AML-193 (cell line): ENCODE results near the gene NFATC3.

Experiments
- DNase-seq, 2 experiments: peaks; one replicate each; lab custom pipeline; 2025; lab: John Stamatoyannopoulos, UW

NFATC3 gene

DNA sequence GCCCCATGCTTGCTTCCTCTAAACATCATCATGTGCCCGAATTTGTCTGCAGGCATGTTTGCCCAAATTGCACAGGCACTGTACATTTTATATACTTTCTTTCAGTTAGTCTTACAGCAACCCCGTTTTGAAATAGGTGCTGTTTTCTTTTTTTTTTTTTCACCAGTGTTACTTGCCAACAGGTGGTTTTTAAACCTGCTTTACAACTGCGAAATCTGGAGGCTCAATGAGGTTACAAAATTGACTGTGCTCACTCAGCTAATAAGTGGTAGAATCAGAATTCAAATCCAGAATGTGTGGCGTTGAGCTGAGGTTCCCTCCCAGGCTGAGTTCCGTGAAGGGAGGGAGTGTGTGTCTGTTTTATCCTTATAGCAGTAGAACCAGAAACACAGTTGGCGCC lies 165.8 kb downstream of the NFATC3 start:
- no peak for DNase-seq

DNA sequence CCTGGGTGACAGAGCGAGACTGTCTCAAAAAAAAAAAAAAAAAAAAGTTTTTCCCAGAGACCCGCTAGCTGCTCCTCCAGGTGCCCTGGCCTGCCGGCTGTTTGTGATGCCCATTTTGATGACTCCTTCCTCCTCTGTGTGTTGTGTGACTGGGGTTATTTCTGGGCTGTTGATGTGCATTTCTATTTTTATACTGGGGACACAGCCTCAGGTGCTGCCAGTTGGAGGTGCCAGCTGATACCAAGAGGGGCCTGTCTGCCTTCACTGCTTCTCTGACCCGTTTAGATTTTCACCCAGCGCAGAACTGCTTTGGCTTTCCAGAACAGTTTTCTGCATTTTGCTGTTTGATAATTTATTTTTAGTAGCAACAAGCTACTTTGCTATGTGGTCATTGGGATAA lies 166.7 kb downstream of the NFATC3 start:
- no peak for DNase-seq

DNA sequence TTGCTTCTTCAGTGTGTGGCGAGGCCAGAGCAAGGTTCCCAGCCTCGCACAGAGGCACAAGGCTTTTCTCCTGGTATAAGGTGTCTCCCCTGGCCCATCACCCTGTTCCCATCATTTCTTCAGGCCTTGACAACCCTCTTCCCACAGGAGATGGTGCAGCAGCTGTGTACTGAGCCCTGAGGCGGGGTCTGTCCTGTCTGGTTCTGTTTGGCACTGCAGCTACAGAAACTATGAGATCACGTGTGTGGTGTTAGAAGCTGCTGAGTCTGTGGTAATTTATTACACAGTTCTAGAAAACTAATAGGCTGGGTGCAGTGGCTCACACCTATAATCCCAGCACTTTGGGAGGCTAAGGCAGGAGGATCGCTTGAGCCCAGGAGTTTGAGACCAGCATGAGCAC lies 167.2 kb downstream of the NFATC3 start:
- DNase-seq, result no peak

DNA sequence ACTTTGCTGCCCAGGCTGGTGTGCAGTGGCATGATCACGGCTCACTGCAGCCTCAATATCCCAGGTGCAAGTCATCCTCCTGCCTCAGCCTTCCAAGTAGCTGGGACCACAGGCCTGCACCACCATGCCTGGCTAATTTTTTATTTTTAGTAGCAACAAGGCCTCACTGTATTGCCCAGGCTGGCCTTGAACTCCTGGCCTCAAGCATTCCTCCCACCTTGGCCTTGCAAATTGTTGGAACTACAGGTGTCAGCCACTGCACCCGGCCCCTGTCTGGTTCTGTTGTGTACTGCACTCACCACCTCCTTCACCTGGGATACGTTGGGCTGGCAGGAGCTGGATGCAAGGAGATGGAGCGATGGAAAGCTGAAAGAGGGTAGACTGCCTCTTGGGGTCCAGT lies 168.6 kb downstream of the NFATC3 start:
- DNase-seq, result no peak

DNA sequence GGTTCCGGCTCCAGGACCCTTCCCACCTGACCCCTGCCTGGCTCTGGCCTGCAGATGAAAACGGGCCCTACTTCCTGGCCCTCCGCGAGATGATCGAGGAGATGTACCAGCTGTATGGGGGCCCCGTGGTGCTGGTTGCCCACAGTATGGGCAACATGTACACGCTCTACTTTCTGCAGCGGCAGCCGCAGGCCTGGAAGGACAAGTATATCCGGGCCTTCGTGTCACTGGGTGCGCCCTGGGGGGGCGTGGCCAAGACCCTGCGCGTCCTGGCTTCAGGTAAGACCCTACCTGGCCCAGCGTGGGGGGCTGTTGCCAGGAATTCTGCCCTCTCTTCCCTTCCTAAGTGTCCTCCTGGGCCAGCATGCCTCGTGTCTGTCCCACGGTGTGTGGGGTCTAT lies 170.5 kb downstream of the NFATC3 start:
- DNase-seq, result no peak

DNA sequence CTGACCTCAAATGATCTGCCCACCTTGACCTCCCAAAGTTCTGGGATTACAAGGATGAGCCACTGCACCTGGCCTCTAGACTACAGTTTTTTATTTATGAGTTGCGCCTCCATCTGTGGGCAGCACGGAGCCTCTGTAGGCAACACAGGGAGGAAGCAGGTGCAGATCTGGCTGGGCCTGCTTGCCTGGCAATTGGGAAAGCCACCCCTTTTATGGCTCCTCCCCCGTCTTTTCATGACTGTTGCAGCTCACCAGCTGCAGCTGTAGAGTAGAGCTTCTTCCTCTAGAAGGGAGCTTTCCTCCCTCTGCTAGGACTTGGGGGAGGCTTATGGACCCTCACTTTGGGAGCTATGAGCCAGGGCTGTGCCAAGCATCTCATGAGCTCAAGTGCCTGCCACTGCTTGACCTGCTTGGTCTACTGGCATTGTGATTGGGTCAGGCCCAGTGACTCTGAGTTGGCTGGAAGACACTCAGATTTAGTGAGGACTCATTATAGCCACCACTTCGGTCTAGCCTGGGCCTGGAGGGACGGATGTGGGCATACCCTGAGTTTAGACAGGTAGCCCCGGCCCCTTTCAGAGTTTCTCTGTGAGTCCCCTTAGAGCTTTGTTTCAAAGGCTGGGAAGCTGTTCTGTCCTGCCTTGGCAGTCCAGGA lies 172.2 kb downstream of the NFATC3 start:
- peak; percentile 71 to 83 for DNase-seq

DNA sequence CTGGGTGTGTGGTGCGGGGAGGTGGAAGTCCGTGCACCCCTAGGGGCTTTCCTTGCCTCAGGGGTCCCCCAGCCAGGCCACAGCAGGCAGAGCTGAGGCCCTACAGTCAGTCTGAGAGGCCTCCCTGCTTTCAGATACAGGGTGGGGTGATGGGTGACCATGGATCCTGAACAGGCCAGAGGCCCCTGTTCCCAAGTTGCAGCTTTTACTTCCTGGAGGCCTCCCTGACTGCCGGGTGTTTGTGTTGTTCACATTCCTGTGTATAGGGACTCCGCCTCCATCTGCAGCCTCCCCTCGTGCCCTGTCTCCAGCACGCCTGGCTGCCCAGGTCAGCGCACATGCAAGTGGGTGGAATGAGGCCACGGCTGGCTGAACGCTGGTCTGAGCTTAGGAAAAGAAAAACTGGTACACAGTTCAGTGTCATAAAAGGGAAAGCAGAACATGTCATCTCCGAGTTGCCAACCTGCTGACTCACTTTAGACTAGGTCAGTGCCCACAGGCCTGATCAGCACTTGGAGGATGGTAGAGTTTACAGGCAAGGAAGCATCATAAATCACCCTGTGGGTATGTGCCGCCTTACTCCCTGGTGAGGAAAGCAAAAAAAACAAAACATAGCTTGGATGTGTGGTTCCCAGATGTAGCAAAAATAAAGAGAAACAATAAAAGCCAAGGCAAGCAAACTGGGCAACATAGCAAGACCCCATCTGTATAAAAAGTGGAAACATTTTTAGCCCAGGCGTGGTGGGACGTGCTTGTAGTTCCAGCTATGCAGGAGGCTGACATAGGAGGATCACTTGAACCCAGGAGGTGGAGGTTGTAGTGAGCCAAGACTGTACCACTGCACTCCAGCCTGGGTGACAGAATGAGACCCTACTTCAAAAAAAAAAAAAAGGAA lies 173.0 kb downstream of the NFATC3 start:
- DNase-seq, result peak in 1 of 2 experiments; percentile 12

DNA sequence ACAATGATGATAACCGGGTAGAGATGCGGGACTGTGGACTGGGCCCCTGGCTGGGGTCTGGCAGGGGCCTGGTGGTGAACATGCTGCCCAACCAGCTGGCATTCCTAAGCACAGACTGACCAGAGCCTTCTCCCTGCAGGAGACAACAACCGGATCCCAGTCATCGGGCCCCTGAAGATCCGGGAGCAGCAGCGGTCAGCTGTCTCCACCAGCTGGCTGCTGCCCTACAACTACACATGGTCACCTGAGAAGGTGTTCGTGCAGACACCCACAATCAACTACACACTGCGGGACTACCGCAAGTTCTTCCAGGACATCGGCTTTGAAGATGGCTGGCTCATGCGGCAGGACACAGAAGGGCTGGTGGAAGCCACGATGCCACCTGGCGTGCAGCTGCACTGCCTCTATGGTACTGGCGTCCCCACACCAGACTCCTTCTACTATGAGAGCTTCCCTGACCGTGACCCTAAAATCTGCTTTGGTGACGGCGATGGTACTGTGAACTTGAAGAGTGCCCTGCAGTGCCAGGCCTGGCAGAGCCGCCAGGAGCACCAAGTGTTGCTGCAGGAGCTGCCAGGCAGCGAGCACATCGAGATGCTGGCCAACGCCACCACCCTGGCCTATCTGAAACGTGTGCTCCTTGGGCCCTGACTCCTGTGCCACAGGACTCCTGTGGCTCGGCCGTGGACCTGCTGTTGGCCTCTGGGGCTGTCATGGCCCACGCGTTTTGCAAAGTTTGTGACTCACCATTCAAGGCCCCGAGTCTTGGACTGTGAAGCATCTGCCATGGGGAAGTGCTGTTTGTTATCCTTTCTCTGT lies 174.0 kb downstream of the NFATC3 start:
- DNase-seq, result no peak

DNA sequence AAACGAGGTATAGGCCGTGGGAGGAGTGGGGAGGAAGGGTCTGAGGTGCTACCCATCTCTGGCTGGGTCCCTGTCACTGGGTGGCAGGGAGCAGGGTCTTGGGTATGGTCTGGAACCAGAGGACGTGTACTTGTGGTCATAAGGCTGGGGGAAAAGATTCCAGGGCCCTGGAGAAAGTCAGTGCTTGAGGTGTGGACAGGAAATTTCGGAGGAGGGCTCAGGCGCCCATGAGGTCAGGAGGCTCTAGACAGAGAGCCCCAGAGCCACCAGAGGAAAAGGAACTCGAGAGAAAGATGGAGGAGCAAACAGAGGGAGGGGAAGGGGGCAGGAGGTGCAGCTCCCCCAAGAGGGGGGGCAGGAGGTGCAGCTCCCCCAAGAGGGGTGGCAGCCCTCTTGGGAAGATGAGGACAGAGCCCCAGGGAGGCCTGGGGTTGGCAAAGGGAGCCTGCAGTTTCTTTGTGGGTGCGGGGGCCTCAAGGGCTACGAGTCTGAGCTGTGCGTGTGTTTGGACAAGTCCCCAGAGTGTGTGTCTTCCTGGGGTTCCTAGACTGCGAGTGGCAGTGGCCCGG lies 178.5 kb downstream of the NFATC3 start:
- DNase-seq, result no peak

DNA sequence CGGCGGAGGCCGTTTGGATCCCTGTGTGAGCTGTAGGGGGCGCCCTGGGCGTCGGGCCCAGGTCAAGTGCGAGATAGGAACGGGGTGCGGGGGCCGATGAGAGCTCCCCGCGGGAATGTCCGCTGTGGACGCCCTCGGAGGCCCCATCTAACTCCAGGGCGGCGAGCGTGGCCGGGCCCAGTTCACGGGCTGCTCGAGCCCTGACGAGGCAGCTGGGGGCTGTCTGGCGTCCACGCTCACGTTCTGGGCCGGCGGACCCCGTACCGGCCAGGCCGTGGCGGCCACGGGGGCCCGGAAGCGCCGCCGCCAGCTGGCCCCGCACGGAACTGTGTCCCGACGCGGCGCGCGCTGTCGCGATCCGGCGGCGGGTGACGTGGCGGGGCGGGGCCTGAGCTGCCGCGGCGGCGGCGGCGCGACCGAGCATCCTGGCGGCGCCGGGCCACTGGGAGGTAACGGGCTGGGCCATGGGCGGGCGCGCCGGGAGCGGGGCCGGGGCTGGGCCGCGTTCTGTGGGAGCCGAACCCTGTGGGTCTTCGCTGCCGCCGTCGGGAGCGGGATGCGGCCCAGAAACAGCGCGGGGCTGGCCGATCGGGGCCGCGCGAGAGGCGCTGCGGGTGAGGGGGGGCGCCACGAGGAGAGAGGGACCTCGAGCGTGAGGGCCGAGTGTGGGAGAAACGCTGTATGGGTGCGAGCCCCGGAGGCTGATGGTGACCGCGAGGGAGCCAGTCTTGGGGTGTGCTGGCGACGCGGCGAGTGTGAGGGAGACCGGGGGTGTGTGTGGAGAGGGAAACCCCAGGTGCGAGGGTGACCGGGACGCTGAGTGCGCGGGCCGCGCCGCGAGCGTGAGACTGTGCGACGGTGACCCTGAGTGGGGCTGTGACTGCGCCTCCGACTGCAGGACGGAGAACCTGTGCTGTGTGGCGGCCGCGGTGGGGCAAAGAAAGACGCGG lies 179.2 kb downstream of the NFATC3 start, which contains the start of gene SLC7A6:
Gene SLC7A6, plus strand, starts transcription at position 399 of the 950 bp plus-strand sequence. CDS start 10,201 bp downstream, outside the sequence.
- peak; percentile 72 to 84 for DNase-seq

DNA sequence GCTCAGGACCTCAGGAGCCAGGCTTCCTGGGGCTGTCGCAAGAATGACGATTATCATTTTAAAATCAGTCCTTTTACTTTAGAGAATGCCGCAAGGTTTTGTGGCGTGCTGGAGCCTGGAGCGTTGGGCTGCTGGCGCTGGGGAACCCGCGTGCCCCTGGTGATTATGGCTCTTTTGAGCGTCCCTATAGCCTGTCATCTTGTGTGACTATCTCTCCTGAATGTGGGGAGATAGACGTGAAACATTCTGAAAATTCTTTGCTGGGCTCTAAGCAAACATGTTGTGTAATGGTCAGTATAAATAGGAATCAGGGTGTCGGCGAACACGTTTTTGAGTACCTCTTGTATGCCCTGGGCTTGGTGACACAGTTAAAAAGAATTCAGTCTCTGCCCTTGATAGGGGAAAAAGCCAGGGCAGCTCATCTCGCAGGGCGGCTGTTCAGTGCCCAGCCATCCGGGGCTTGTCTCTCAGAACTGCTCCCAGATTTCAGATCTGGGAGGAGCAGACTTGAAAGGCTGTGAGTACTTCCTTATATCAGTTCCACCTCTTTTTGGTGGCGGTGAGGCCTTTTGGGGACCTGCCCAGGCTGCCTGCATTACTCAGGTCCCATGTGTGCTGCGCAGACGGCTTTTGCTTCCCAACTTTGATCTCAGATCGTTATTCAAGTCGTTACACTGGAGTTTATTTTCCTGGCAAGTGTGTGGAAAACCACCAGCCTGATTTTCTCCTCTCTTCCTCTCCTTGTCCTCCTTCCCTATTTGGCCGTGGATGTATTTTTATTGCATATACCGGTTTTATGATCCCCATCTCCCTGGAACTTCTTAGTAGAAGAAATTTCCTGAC lies 180.1 kb downstream of the NFATC3 start:
- DNase-seq, result peak; percentile 67 to 69

DNA sequence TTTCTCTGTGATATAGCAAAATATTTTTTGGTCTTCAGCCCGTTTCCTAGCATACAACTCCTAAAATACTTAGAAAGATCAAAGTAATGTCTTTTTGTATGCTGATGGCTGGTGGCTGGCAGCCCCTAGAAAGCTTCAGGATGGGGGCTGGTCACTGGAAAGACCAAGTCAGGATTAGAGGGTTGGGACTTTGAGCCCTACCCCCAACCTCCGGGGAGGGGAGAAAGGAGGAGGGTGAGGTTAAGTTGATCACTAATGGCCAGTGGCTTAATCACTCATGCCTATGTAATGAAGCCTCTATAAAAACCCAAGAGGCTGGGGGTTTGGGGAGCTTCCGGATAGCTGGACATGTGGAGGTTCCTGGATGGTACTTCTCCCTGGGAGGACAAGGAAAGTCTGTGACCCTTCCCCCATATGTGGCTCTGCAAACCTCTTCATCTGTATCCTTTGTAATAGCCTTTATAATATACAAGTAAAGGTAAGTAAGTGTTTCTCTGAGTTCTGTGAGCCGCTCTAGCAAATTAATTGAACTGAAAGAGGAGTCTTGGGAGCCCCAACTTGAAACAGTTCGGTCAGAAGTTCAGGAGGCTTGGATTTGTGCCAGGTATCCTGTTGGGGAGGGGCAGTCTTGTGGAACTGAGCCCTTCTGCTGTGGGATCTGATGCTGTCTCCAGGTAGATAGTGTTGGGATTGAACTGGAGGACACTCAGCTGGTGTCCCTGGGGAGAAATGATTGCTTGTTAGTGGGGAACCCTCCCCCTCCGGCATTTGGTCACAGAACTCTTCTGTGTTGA lies 182.6 kb downstream of the NFATC3 start:
- no peak for DNase-seq

DNA sequence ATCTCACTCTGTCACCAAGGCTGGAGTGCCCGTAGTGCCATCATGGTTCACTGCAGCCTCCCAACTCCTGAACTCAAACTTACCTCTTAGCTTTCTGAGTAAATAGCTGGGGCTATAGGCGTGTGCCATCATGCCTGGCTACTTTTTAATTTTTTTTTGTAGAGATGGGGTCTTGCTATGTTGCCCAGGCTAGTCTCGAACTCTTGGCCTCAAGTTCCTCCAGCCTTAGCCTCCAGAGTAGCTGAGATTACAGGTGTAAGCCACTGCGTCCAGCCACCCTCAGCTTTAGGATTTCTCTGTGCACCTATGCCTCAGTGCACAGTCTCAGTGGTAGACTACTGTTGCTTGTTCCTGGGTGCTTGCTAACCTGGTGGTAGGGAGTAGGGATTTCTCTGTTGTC lies 184.6 kb downstream of the NFATC3 start:
- DNase-seq, result no peak

DNA sequence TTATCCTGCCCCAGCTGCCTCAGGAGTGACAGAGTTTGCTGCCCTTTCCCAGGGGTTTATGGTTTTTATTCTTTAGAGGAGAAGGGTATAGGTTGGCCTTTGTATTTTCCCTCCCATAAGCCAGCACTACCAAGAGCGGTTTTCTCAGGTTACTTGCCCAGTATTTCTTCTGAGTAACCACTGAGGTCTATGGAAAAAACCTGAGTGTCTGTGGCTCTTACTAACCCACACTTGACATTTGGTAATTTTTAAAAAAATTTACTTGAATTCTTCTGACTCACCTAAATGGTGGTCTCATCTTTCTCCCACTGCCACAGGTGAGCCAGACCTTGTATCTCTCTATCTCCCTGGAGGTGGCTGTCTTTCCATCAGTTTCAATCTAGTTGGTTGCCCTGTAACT lies 185.2 kb downstream of the NFATC3 start:
- DNase-seq, result no peak

DNA sequence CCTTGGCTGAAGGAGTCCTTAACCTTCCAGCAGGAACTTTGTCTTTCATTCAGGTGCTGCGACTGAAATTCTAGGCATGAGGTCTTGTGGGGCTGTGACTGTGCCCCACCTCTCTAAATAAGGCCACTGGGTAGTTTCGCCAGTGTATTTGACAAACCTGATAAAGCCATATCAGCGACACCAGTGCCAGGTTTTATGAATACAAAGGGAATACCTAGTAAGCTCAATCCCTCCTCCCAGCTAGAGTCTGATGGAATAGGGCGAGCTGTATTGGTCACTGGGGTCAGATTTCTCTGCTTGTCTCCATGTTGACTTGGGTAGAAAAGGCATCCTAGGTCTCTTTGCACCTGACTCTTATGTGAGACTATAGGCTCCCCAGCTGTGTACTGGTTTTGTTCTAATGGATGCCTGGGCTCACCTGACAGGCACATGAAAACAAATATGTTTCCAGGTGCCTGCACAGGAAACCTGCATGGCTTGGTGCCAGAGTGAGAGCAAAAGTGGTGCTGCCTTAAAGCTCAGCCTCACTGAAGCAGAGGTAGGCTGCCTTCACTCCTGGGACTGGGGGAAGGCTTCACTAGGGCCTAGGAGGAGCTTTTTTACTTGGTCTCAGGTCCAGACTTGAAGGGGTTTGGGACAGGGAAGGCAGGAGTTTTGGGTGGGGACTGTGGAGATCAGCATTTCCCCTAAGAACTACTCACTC lies 187.5 kb downstream of the NFATC3 start:
- no peak for DNase-seq

DNA sequence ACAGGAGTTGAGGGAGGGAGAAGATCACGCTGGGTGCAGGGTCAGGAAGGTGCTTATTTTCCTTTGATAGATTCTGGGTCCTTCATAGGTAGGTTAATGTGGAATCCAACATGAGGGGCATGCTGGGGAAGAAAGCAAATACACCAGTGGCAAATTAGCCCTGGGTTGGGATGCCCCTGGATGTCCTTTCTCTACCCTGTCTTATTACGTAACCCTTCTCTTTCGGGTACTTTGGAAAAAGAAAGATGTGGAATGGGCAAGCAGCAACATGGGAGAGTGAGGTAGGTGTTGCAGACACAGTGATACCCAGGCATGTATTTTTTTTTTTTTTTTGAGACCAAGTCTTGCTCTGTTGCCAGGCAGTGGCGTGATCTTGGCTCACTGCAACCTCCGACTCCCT lies 188.3 kb downstream of the NFATC3 start:
- no peak for DNase-seq

DNA sequence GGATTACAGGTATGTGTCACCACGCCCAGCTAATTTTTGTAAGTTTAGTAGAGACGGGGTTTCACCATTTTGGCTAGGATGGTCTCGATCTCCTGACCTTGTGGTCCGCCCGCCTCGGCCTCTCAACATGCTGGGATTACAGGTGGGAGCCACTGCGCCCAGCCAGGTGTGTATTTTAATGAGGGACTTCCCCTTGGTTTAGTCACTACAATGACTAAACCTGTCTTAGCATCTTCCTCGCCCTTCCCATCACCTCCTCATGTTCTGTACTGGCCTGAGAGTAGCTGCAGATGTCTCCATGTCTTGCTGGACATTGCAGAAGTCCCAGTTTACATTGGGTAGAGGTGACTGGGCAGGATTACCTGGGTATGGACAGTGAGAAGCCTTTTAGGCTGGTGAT lies 188.7 kb downstream of the NFATC3 start:
- no peak for DNase-seq

DNA sequence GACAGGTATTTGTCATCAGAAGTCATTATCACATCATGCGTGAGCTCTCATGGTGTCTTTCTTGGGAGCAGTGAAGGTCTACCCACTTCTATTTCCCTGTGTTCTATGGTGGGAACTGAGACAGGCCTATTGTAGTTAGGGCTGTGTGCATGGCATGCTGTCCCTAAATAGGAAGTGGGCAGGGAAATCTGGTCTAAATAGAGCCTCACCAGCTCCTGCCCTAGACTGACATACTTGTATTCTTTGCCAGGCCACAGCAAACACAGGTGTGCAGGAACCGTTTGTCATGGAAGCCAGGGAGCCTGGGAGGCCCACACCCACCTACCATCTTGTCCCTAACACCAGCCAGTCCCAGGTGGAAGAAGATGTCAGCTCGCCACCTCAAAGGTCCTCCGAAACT lies 189.3 kb downstream of the NFATC3 start:
- no peak for DNase-seq
